GM21825 (cell line): ENCODE data around the gene DDR2.
A peak's percentile ranks its signal among the peaks of the same experiment; 100 is the strongest.
"Not testable (repeated sequence)": the region's sequence is repeated elsewhere in the genome, so short reads cannot be mapped to it uniquely, and the experiment has no call there.

Experiments used
- ATAC-seq: cut with Tn5 transposase; IDR thresholded peaks from one replicate; pipeline ENCODE4 v1.9.1; 2021; ENCODE audit warnings: mild to moderate bottlenecking, moderate library complexity; ENCODE audit not compliant: unreplicated experiment

The DDR2 gene

DNA sequence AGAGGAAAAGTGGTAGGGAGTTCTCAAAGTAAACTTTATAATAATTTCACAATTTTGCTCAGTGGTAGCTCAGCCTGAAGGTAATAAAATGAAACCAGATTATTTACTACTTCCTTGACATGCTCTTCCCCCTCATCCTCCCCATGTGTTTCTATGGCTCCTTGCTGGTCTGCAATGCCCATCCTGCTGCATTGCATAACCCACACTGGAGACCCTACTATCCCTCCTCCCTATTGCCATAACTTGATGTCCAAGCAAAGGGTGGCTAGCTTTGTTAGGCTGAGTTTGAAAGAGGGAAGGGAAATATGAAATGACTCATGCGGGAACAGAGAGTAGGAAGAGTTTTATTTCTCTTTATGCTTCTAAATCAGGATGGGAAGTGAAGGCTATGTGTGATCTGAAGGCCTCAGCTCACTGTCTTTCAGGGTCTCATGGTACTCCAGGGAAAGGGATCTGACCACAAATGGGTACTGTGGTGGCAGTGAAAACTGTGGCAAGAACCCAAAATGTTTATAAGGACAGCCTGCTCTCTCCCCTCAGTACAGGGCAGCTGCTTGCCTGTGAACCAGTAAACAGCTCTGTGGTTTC is 121.8 kb downstream of the DDR2 start:
- no peak for ATAC-seq

DNA sequence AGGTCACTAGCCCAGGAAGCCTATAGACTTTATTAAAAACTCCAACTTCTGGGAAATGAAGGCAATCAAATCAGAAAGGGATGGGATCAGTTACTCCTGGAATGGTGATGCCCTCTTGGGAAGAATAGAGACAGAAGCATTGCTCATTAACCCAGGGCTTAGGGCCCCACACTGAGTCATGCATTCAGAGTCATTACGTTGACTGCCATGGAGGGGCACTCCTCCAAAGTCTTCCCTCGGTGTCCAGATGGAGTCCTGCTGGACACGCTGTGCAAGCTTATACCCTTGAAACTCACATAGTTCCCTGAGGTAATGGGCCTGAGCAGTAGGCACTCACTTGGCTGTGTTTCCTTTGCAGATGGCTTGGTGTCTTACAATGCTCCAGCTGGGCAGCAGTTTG is 123.0 kb downstream of the DDR2 start:
- ATAC-seq, result no peak

DNA sequence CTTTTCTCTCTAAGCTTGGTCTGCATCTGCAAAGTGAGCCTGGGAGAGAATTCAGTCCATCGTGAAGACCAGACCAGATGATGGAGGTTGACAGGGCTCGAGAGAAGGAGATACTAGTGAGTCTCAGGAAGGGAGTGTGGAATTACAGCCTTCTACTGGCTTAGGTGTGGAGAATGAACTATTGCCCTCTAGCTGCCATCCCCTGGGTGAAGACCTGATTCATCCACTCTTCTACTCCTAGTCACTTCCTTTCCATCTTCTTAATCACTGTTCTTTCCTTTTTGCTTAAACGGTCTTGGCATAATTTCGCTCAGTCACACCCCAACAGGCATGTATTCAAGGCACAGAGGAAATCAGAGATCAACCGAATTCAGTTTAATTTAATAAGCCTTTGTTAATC is 124.3 kb downstream of the DDR2 start:
- ATAC-seq, result no peak

DNA sequence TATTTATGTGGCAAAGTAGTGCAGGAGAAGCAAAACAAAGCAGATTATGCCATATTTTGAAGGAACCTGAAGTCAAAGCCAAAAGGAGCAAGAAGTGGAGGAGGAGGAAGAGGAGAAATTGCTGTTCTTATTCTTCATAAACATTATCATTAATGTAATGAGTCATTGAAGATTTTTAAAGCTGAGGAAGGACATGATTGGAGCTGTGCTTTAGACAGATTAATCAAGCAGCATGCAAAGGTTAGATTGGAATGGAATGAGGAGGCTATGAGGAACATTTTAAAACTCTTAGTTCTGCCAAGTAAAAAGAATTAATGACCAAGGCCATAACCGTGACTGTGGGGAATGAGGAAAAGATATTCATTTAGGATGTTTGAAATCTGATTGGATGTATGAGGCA is 125.2 kb downstream of the DDR2 start:
- no peak for ATAC-seq

DNA sequence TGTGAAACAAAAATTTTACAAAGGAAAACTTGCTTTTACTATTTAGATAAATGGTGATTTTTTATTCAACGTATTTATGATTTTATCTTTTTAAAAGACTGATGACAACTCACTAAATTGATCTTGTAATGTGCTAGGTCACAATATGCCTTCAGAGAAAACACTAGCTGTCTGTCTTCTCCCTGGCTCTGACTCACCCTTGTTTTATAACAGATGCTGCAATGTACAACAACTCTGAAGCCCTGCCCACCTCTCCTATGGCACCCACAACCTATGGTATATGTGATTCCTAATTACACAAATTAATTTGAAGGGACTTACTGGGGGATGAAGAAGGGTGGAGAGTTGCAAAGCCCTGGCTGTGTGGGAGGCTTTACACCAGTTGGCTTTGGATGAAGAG is 133.5 kb downstream of the DDR2 start:
- ATAC-seq, result no peak

DNA sequence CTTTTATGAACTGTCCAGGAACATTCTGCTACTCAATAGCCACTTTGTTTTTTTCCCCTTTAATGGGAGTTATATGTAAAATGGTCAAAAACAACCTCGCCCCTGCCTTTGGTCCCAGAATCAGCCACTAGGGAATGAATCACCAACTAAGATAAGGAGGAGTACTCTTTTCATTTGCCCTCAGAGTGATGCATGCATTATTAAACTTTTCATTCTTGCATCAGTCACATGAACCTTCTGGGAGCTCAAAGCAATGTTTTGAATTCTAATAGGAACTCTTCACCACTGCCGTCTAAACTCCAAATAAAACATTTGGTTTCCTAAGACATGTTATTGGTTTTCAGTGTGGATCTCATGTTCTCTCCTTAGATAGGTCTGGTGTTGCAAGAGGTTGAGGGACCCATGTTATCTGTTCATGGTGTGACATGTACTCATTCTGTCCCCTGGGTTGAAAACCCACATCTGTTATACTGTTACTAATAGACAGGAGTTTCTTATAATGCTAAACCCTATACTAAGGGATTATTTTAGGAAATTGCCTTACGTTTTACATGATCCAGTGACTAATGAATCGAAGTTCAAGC is 140.4 kb downstream of the DDR2 start:
- no peak for ATAC-seq

DNA sequence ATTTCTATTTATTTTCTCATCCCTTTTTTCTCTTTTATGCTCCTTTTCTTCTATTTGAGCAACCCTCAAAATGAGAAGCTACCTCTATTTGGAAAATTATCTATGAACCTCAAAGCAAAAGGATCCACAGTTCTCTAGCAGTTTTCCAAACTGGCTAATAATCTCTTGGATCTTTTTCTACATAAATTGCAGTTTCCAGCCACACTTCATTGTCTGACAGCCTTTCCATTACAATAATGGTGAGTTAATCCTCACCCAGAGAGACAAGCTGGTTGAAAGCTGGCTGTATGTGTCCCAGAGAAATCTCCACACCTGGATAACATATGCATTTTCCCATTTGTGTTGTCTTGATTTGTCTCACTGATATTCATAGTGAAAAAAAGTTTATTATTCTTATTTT is 141.7 kb downstream of the DDR2 start:
- no peak for ATAC-seq

DNA sequence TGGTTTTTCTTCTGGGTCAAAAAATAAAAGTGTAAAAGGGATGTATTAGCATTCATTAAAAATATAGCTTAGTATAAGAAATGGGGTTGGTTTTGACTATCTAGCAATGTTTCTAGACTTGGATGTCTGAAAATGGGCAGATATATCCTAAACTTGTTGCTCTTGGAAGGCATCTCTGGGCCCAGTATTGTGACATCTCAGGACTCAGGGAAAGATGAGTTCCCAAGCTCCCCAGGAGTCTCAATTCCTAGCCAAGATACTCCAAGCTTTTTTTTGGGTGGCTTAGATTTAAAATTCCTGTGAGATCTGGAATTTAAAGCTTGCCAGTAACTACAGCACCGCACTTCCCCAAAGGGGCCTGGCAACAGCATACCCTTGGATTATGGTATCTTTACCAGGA is 146.8 kb downstream of the DDR2 start:
- ATAC-seq, result no peak

DNA sequence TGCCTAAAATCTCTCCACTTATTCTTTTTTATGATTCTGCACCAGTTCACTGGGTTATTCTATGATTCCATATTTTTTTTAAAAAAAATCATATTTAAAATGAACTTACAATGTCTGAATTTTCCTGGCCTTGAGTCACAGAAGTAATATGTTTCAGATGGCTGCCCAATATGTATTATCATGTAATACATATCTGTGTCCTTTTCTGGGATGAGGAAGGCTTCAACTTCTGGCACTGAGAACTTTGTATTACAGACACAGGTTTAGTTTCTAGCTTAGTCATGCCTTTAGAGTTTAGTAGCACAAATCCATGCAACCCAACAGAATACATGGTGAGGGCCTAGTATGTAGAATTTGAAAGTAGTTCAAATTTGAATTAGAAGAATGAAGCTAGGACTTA is 150.4 kb downstream of the DDR2 start:
- ATAC-seq, result no peak

DNA sequence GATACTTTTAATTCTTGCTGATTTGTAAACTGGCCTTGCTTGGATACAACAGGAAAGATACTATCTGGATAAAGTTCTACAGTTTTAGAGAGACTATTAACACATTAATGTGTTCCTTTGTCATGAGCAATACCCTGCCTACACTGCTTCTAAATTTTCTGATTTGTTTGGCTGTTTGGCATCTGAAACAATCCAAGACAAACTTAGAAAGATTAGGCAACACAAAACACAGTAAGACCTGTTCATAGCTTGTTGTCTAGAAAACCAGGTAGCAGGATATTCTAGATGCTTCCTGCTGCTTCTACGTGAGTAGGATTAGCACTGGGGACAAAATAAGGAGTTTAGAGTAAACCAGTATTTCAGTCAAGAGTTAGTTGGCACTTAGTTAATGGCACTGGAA is 152.7 kb downstream of the DDR2 start:
- not testable (repeated sequence) for ATAC-seq

DNA sequence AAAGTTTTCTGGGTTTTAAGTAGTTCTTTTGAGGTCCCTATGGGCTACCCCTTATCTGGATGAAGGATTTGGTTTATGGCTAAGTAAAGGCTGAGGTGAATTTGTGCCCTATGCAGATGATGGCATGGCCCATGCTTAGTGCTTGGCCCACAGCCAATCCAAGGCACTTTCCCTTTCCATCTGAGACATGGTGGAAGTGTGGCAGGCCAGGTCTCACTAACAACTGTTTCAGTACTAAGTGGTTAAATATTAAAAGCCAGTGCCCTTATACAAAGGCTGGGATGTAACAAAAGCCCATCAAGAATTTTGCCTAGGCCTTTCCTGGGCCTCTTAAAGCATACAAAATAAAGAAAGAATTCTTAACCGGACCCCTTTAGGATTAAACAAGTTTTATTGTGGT is 156.5 kb downstream of the DDR2 start:
- not testable (repeated sequence) for ATAC-seq

DNA sequence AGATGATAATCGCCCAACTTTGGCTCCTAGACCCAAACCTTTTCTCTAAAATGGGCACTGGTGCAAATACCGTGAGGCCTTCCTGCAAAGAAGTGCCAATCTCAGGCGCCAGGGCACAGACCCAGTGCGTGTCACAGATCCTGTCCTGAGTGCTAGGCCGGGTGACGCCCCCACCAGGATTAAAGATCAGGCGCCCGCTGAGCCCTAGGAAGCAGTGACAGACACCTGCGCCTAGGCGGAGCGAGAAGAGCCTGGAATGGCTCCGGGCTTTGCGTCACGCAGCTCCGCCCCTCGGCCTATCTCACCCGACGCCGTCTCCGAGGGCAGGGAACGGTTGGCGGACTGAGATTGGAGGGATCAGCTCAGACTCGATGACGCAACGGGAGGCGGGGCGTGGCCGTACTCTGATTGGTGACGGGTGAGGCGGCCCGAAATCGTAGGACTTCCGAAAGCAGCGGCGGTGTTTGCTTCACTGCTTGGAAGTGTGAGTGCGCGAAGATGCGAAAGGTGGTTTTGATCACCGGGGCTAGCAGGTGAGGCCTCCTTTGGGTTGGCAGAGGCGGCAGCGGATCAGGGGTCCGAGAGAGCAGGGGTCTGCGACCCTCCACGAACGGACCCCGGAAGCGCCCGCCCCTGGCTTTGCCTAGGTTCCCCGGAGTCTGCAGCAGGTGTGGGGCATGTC is 158.2 kb downstream of the DDR2 start, which contains the start of gene HSD17B7:
Gene HSD17B7, plus strand, starts transcription at position 400 of the 682 bp plus-strand sequence. Its CDS starts 99 bp downstream, at position 499.
- peak; percentile 100 for ATAC-seq

DNA sequence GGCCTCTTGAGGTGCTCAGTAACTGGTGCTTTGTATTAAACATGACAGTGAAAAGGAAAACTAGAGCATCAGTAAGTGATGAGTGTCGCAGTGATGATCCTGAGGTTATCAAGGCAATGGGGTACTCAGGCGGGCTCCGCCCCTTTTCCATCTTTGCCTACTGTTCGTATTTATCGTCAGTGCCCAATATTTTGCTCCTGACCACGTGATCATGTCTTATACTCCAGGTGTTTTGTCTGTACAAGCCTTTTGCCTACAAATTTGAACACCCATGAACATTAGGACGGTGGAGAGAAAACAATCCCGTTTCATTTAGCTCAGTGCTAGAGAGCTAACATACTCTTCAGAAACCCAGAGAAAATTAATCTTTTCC is 158.7 kb downstream of the DDR2 start:
- ATAC-seq, result not testable (repeated sequence)

DNA sequence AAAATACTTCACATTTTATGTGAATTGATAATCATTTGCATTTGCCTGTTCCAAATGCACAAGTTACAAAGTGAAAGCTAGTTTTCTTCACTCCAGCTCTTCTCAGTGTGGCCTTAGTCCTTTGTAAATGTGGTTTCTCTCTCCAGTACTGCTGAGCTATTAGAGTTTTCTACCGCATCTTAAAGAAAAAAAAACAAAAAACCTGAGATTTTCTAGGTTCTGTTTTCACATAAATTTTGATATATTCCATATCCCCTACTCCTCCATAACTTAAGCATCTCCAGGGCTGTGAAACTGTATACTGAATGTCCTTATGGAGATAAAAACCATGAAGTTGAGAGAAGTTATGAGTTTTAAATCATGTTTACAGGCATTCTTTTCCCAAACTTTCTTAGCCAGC is 162.0 kb downstream of the DDR2 start:
- ATAC-seq, result not testable (repeated sequence)

DNA sequence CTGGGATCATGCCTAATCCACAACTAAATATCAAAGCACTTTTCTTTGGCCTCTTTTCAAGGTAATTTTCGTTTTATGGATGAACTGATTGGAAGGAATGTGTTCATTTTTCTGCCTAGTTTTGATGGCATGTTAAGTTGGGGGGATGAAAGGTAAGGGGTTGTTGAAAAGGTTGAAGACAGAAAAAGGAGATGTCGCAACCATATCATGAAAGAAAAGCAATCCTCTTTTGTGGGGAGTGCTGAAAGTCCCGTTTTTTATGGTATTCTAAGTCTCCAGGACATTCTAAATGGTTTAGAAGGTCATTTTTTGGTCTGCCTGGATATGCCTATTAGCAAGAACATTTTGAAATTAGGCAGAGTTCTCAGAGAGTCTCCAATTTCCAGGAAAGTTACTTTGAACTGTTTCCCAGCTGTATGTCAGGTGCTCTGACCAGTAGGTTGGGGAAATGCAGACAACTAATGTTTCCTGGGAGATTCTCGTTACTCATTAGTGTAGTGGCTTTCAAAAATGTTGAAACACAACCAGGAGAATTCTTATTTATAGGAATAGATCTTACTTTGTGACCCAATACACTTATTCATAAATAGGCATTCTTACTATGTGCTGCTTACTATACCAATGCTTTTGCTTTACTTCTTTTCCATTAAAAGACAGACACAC is 164.5 kb downstream of the DDR2 start:
- not testable (repeated sequence) for ATAC-seq

DNA sequence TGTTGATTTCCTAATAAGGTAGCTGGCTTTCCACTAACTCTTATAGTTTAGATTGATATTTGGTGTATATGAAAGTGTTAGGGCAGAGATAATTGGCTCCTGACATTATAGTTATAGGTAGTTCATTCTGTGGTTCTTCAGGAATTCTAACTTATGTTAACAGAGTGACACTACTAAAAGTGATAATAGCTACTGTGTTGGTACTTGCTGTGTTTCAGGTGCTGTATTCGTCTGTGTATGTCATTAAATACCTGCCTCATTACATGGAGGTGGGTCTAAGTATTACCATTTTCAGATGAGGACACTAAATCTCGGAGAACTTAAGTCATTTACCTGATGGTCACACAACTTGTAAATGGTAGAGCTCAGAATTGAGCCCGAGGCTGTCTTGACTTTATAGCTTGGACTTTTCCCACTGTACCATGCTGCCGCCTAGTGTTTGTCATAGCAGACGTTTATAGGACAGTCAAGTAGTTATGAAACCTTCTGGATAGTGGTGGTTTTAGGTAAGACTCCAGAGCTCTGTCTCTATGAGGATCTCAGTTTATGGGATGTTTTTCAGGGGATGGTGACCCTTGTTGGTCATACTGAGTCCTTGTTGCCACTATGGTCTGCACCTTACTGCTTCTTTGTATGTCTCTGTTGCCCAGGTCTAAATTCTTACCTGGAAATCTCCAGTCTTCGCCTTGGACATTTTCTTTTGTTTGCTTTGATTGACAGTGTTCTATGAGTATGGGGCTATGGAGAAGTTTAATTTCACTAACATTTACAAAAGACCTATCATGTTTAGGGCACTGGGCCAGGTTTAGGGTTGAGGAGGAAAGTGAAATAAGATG is 167.9 kb downstream of the DDR2 start:
- ATAC-seq, result not testable (repeated sequence)

DNA sequence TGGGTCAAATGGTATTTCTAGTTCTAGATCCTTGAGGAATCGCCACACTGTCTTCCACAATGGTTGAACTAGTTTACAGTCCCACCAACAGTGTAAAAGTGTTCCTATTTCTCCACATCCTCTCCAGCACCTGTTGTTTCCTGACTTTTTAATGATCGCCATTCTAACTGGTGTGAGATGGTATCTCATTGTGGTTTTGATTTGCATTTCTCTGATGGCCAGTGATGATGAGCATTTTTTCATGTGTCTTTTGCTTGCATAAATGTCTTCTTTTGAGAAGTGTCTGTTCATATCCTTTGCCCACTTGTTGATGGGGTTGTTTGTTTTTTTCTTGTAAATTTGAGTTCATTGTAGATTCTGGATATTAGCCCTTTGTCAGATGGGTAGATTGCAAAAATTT is 175.2 kb downstream of the DDR2 start:
- not testable (repeated sequence) for ATAC-seq

DNA sequence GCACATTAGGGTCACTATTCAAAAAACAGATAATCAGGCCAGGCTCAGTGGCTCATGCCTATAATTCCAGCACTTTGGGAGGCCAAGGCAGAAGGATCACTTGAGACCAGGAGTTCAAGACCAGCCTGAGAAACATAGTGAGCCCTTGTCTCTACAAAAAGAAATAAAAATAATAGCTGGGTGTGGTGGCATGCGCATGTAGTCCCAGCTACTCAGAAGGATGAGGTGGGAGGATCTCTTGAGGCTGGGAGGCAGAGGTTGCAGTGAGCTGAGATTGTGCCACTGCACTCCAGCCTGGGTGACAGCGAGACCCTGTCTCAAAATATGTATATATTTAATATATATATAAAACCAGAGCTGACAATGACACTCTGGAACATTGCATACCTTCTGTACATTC is 180.1 kb downstream of the DDR2 start:
- ATAC-seq, result not testable (repeated sequence)

DNA sequence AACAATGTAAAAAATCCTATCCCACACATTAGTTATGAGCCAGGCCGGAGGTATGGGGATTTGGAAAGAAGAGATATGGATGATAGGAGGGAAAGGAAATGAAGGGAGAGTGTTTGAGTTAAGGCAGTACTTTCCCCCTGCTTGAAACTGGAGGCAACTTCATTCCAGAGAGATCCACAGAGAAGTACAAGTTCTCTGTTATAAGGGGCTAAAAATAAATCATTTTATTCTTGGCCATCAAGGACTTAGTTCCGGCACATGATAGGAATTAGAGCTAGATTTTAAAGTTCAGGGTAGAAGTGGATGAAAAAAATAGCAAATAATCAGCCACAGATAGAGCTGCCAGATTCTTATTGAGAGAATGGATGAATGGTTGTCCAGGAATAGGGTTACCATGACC is 185.9 kb downstream of the DDR2 start:
- ATAC-seq, result not testable (repeated sequence)

DNA sequence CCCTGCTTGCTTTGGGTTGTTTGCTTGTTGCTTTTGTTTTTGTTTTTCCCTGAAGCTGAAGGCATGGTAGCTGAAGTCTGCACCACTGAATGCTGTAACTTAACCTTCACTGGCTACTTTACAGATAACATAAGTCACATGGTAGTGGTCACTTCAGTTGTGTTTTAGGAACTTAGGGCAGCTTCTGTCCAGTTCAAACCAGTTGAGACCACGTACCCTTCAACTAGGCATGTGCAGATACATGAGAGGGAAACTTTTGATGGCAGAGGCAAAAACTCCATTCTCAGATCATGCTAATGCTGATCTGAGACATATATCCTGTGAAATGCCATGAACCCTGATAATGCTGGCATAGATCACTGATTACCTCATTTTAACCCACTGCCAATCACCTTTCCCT is 186.4 kb downstream of the DDR2 start:
- not testable (repeated sequence) for ATAC-seq
